Stomach (tissue), 4 donors: ENCODE data around the gene C11orf65.
"Not testable (repeated sequence)": the region's sequence is repeated elsewhere in the genome, so short reads cannot be mapped to it uniquely, and the experiment has no call there.

Experiments
- EP300 ChIP-seq: sonication (generic); formaldehyde crosslinking; IDR thresholded peaks from one replicate; pipeline ENCODE4 v1.6.1; 2017; ENCODE audit warnings: antibody characterized with exemption
- POLR2A ChIP-seq, 4 donors: fragments of 450-650 bp; IDR thresholded peaks; one replicate each; pipeline ENCODE4 v1.6.1; 2016; ENCODE audit warnings: antibody characterized with exemption in 4 of 4, control low read depth in 2 of 4, mild to moderate bottlenecking in 1 of 4, moderate library complexity in 1 of 4
- POLR2AphosphoS5 ChIP-seq, 3 donors: sonication (generic); formaldehyde crosslinking; IDR thresholded peaks; one replicate each; pipeline ENCODE4 v1.6.1; 2016; ENCODE audit warnings: antibody characterized with exemption in 3 of 3
- TF ChIP-seq, protein P1 (sequence below), 7 experiments: fragments of 450-650 bp in 4 of 7; fragments of 200-600 bp in 3 of 7; sonication (generic) in 3 of 7; IDR thresholded peaks; one replicate each; pipeline ENCODE4 v1.5.1; 2016 to 2019; ENCODE audit warnings: antibody characterized with exemption in 7 of 7, control low read depth in 2 of 7, mild to moderate bottlenecking in 1 of 7

DNA sequence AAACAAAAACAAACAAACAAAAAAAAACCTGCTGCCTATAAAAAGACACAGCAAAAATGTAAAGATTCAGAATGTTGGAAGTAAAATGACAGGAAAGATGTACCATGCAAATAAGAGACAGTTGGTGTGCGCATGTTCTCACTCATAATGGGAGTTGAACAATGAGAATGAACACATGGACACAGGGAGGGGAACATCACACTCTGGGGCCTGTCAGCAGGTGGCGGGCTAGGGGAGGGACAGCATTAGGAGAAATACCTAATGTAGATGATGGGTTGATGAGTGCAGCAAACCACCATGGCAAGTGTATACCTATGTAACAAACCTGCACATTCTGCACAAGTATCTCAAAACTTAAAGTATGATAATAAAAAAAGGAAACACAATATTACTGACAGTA, 49.8 kb downstream of the C11orf65 start:
- not testable (repeated sequence) for TF ChIP-seq EP300; POLR2A (IDR thresholded peaks at IDR 0.05); POLR2AphosphoS5 (IDR thresholded peaks at IDR 0.05)
- TF ChIP-seq, protein P1, sequence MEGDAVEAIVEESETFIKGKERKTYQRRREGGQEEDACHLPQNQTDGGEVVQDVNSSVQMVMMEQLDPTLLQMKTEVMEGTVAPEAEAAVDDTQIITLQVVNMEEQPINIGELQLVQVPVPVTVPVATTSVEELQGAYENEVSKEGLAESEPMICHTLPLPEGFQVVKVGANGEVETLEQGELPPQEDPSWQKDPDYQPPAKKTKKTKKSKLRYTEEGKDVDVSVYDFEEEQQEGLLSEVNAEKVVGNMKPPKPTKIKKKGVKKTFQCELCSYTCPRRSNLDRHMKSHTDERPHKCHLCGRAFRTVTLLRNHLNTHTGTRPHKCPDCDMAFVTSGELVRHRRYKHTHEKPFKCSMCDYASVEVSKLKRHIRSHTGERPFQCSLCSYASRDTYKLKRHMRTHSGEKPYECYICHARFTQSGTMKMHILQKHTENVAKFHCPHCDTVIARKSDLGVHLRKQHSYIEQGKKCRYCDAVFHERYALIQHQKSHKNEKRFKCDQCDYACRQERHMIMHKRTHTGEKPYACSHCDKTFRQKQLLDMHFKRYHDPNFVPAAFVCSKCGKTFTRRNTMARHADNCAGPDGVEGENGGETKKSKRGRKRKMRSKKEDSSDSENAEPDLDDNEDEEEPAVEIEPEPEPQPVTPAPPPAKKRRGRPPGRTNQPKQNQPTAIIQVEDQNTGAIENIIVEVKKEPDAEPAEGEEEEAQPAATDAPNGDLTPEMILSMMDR (IDR thresholded peaks at IDR 0.05) = peak in 4 of 7 experiments; percentile 7 to 48 (median 37)
